Fibroblast of villous mesenchyme (primary cell): Measurements from ENCODE around the gene TOLLIP. TPM values are rescaled to one million over a fixed set of nuclear protein-coding genes. Genes with fewer than 3 reads are reported as not detected.

Source experiments
- DNase-seq: peaks from one replicate; pipeline ENCODE4 v3.0.0-alpha.2; 2010; ENCODE audit warnings: low read depth
- H3K4me3 ChIP-seq: 2 replicates; pipeline ENCODE4 v1.5.1; 2011; ENCODE audit warnings: low read depth, mild to moderate bottlenecking, low read length
- CTCF ChIP-seq: IDR thresholded peaks from 2 replicates; pipeline ENCODE4 v1.5.1; 2012; ENCODE audit warnings: low read depth, mild to moderate bottlenecking, low read length; ENCODE audit not compliant: insufficient read depth
- total RNA-seq: library from RNA; depleted of rRNA; stranded (reverse); fragments of >200 nt; gene quantifications from 2 replicates; pipeline ENCODE4 v1.2.3, GENCODE V29; 2012

Gene TOLLIP
- total RNA-seq, 1 donor, result 27.2 TPM

GRCh38 chr11:1263010-1263409 is 46.4 kb downstream of the TOLLIP start:
- no peak overlapping the region for H3K4me3 ChIP-seq
- no peak for DNase-seq
- no peak for TF ChIP-seq CTCF

- no peak for TF ChIP-seq CTCF
- H3K4me3 ChIP-seq, result peak overlapping the region; percentile 46
- peak; percentile 86 for DNase-seq
Measured at GRCh38 chr11:1262172-1263006, 47.0 kb downstream of the TOLLIP start.

GRCh38 chr11:1261241-1262071 is 48.0 kb downstream of the TOLLIP start:
- H3K4me3 ChIP-seq, result no peak overlapping the region

GRCh38 chr11:1260620-1261019 is 48.8 kb downstream of the TOLLIP start:
- no peak for TF ChIP-seq CTCF
- DNase-seq, result no peak
- no peak overlapping the region for H3K4me3 ChIP-seq

More at GRCh38 chr11:1261241-1262071, 48.0 kb downstream of the TOLLIP start:
- DNase-seq, result no peak
- TF ChIP-seq CTCF, result no peak

GRCh38 chr11:1260023-1260501 is 49.4 kb downstream of the TOLLIP start:
- peak; percentile 5 for DNase-seq
- no peak for TF ChIP-seq CTCF
- no peak overlapping the region for H3K4me3 ChIP-seq

- TF ChIP-seq CTCF, result no peak
Measured at GRCh38 chr11:1259561-1259960, 49.9 kb downstream of the TOLLIP start.

More at GRCh38 chr11:1259561-1259960, 49.9 kb downstream of the TOLLIP start:
- no peak overlapping the region for H3K4me3 ChIP-seq
- no peak for DNase-seq
